MM.1S (cell line): ENCODE data around the gene SV2B.

Experiments
- CTCF ChIP-seq: fragments of 300-600 bp; sonication (generic); IDR thresholded peaks from 2 replicates; pipeline ENCODE4 v1.5.1; 2016; ENCODE audit warnings: antibody characterized with exemption, low read length, mixed read lengths
- EZH2 ChIP-seq: fragments of 300-600 bp; sonication (generic); optimal IDR thresholded peaks from 2 replicates; pipeline ENCODE3; 2017; ENCODE audit warnings: low read depth, mild to moderate bottlenecking, antibody characterized with exemption, low read length, mixed read lengths
- EZH2phosphoT487 ChIP-seq: fragments of 300-600 bp; sonication (generic); IDR thresholded peaks from 2 replicates; pipeline ENCODE4 v1.6.1; 2018; ENCODE audit warnings: antibody characterized with exemption, low read length

- TF ChIP-seq EZH2 (no peak), CTCF (no peak), EZH2phosphoT487 (no peak)
Observed at GRCh38 chr15:91238644-91239425, 138.8 kb downstream of the SV2B start.
